ENCODE data around the gene PCDHGA6.
"Not testable (repeated sequence)": the region's sequence is repeated elsewhere in the genome, so short reads cannot be mapped to it uniquely, and the experiment has no call there.

The PCDHGA6 gene

DNA sequence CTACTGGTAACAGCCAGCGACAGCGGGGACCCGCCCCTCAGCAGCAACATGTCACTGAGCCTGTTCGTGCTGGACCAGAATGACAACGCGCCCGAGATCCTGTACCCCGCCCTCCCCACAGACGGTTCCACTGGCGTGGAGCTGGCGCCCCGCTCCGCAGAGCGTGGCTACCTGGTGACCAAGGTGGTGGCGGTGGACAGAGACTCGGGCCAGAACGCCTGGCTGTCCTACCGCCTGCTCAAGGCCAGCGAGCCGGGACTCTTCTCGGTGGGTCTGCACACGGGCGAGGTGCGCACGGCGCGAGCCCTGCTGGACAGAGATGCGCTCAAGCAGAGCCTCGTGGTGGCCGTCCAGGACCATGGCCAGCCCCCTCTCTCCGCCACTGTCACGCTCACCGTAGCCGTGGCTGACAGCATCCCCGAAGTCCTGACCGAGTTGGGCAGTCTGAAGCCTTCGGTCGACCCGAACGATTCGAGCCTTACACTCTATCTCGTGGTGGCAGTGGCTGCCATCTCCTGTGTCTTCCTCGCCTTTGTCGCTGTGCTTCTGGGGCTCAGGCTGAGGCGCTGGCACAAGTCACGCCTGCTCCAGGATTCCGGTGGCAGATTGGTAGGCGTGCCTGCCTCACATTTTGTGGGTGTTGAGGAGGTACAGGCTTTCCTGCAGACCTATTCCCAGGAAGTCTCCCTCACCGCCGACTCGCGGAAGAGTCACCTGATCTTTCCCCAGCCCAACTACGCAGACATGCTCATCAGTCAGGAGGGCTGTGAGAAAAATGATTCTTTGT is 20.9 kb downstream of the PCDHGA6 start:
- DNase-seq = not testable (repeated sequence)

DNA sequence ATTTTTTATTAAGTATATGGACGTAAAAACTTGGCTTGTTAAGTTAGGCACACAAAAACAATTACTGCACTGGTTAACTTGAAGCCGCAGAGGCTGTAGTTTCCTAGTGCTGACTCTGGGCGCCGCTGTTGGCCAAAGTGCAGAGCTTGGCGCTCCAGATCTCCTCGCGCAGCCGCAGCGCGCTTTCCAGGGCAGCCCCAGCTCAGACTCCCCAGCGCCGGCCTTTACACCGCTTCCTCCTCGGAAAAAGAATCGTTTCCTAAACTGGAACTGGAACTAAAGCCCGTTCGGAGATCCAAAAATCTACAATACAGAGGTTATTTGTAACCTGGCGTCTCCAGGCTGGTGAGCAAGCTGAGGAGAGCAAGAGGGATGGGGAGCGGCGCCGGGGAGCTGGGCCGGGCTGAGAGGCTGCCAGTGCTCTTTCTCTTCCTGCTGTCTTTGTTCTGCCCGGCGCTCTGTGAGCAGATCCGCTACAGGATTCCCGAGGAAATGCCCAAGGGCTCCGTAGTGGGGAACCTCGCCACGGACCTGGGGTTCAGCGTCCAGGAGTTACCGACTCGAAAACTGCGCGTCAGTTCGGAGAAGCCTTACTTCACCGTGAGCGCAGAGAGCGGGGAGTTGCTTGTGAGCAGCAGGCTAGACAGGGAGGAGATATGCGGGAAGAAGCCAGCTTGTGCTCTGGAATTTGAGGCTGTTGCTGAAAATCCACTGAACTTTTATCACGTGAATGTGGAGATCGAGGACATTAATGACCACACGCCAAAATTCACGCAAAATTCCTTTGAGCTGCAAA is 24.3 kb downstream of the PCDHGA6 start, which contains the start of gene PCDHGB5:
TSS of gene PCDHGB5 (plus strand) at position 192 of the 796 bp plus-strand sequence. CDS start at position 373, 181 bp downstream.
- DNase-seq = peak; percentile 25

DNA sequence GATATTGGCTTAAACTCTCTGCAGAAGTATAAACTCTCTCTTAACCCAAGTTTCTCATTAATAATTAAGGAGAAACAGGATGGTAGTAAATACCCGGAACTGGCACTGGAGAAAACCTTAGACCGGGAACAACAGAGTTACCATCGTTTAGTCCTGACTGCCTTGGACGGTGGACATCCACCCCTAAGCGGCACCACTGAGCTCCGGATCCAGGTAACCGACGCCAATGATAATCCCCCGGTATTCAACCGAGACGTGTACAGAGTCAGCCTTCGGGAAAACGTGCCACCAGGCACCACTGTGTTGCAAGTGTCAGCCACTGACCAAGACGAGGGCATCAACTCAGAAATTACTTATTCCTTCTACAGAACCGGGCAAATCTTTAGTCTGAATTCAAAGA is 24.9 kb downstream of the PCDHGA6 start:
- no peak for DNase-seq

DNA sequence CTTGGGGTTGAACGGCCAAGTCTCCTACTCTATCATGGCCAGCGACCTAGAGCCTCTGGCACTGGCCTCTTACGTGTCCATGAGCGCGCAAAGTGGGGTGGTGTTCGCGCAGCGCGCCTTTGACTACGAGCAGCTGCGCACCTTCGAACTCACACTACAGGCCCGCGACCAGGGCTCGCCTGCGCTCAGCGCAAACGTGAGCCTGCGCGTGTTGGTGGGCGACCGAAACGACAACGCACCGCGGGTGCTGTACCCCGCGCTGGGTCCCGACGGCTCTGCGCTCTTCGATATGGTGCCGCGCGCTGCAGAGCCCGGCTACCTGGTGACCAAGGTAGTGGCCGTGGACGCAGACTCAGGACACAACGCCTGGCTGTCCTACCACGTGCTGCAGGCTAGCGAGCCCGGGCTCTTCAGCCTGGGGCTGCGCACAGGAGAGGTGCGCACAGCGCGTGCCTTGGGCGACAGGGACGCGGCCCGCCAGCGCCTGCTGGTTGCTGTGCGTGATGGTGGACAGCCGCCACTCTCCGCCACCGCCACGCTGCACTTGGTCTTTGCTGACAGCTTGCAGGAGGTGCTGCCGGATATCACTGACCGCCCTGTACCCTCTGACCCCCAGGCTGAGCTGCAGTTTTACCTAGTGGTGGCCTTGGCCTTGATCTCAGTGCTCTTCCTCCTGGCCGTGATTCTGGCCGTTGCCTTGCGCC is 26.0 kb downstream of the PCDHGA6 start:
- no peak for DNase-seq

DNA sequence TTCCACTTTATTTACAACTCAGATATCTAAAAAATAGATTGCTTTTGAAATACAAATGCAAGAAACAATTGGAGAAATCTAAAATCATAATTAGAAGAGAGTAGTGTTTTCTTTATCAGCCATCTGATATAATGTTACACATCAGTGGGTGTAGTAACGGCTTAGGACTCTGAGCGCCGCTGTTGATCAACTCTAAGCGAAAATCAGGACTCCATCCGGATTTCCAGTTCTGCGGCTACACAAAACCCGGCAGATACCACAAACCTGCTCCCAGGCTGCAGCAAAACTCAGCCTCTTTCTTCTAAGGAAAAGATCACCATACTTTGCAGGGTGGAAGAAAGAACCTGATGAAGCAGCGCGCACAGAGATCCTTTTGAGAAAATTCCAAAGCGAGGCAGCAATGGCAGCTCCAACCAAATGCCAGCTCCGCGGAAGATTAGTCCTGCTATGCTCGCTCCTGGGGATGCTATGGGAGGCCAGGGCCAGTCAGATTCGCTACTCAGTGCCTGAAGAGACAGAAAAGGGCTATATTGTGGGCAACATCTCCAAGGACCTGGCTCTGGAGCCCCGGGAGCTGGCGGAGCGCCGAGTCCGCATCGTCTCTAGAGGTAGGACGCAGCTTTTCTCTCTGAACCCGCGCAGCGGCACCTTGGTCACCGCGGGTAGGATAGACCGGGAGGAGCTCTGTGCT is 29.0 kb downstream of the PCDHGA6 start, which contains the start of gene PCDHGA9:
TSS of gene PCDHGA9 (plus strand) at position 226 of the 691 bp plus-strand sequence. CDS start at position 401, 175 bp downstream.
- DNase-seq = no peak

DNA sequence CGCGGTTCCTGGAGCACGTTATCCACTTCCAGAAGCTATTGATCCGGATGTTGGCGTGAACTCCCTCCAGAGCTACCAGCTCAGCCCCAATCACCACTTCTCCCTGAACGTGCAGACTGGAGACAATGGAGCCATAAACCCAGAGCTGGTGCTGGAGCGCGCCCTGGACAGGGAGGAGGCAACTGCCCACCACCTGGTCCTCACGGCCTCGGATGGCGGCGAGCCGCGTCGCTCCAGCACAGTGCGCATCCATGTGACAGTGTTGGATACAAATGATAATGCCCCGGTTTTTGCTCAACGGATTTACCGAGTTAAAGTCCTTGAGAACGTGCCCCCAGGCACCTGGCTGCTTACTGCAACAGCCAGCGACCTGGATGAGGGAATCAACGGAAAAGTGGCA is 29.7 kb downstream of the PCDHGA6 start:
- DNase-seq = no peak

DNA sequence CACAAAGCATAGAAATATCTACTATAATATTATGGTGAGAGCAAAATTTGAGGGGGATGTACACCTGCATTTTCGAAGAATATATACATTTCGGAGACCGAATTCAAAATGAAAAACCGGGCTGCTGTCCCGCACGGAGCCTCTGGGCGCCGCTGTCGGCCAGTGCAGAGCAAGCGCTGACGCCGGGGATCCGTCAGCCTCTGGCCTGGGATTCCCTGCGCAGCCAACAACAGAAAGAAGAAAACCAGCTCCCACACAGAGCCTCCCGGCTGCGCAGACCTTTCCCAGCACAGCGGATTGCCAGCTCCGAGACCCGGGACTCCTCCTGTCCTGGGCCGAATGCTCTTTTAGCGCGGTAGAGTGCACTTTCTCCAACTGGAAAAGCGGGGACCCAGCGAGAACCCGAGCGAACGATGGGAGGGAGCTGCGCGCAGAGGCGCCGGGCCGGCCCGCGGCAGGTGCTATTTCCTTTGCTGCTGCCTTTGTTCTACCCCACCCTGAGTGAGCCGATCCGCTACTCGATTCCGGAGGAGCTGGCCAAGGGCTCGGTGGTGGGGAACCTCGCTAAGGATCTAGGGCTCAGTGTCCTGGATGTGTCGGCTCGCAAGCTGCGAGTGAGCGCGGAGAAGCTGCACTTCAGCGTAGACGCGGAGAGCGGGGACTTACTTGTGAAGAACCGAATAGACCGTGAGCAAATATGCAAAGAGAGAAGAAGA is 34.3 kb downstream of the PCDHGA6 start, which contains the start of gene PCDHGB6:
TSS of gene PCDHGB6 (plus strand) at position 232 of the 716 bp plus-strand sequence. CDS start at position 414, 182 bp downstream.
- DNase-seq = peak; percentile 25

DNA sequence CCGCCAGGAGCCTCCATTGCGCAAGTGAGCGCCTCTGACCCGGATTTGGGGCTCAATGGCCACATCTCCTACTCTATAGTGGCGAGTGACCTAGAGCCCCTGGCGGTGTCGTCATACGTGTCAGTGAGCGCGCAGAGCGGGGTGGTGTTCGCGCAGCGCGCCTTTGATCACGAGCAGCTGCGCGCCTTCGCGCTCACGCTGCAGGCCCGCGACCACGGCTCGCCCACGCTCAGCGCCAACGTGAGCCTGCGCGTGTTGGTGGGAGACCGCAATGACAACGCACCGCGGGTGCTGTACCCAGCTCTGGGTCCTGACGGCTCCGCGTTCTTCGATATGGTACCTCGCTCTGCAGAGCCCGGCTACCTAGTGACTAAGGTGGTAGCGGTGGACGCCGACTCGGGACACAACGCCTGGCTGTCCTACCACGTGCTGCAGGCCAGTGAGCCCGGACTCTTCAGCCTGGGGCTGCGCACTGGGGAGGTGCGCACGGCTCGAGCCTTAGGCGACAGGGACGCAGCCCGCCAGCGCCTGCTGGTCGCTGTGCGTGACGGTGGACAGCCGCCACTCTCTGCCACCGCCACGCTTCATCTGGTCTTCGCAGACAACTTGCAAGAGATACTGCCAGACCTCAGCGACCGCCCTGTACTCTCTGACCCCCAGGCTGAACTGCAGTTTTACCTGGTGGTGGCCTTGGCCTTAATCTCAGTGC is 36.1 kb downstream of the PCDHGA6 start:
- no peak for DNase-seq

DNA sequence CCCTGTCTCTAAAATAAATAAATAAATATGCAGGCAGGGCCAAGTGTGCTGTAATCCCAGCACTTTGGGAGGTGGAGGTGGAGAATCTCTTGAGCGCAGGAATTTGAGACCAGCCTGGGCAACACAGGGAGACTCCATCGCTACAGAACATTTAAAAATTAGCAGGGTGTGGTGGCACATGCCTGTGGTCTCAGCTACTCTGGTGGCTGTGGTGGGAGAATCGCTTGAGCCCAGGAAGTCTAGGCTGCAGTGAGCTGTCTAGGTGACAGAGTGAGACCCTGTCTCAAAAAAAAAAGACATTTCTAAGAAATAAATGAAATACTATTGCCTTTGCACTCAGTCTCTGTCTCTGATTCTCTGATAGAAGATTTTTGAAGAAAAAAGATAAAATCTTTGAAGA is 37.9 kb downstream of the PCDHGA6 start:
- DNase-seq = no peak

DNA sequence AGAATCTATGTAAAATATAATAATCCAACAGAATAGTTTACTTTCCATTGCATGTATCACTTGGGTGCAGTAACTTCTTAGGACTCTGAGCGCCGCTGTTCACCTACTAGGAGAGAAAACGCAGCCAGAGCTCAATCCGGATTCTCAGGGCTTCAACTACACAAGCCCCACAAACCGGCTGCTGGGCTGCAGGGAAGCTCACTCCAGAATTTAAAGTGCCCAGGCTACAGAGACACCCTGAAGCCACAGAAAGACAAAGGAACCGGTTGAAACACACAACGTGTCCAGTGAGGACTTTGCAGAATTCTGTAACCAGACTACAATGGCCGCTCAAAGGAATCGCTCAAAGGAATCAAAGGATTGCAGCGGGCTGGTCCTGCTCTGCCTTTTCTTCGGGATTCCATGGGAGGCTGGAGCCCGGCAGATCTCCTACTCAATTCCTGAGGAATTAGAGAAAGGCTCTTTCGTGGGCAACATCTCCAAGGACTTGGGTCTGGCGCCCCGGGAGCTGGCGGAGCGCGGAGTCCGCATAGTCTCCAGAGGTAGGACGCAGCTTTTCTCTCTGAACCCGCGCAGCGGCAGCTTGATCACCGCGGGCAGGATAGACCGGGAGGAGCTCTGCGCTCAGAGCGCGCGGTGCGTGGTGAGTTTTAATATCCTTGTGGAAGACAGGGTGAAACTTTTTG is 39.3 kb downstream of the PCDHGA6 start, which contains the start of gene PCDHGA10:
TSS of gene PCDHGA10 (plus strand) at position 134 of the 686 bp plus-strand sequence. CDS start at position 323, 189 bp downstream.
- DNase-seq = peak; percentile 50

DNA sequence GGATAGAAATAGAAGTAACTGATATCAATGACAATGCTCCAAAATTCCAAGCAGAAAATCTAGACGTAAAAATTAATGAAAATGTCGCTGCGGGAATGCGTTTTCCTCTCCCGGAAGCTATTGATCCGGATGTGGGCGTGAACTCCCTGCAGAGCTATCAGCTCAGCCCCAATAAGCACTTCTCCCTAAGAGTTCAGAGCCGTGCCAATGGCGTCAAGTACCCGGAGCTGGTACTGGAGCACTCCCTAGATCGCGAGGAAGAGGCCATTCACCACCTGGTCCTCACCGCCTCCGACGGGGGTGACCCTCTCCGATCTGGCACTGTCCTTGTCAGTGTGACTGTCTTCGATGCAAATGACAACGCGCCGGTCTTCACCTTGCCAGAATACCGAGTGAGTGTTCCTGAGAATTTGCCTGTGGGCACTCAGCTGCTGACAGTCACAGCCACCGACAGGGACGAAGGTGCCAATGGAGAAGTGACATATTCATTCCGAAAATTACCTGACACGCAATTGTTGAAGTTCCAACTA is 39.9 kb downstream of the PCDHGA6 start:
- DNase-seq = no peak

DNA sequence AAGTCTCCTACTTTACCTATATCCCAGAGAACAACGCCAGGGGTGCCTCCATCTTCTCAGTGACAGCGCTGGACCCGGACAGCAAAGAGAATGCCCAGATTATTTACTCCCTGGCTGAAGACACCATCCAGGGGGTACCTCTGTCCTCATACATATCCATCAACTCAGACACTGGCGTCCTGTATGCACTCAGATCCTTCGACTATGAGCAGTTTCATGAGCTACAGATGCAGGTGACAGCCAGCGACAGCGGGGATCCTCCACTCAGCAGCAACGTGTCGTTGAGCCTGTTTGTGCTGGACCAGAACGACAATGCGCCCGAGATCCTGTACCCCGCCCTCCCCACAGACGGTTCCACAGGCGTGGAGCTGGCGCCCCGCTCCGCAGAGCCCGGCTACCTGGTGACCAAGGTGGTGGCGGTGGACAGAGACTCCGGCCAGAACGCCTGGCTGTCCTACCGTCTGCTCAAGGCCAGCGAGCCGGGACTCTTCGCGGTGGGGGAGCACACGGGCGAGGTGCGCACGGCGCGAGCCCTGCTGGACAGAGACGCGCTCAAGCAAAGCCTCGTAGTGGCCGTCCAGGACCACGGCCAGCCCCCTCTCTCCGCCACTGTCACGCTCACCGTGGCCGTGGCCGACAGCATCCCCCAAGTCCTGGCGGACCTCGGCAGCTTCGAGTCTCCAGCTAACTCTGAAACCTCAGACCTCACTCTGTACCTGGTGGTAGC is 41.0 kb downstream of the PCDHGA6 start:
- not testable (repeated sequence) for DNase-seq

DNA sequence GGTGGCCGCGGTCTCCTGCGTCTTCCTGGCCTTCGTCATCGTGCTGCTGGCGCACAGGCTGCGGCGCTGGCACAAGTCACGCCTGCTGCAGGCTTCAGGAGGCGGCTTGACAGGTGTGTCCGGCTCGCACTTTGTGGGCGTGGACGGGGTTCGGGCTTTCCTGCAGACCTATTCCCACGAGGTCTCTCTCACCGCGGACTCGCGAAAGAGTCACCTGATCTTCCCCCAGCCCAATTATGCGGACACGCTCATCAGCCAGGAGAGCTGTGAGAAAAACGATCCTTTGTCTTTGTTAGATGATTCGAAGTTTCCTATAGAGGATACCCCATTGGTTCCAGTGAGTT is 41.6 kb downstream of the PCDHGA6 start:
- not testable (repeated sequence) for DNase-seq

DNA sequence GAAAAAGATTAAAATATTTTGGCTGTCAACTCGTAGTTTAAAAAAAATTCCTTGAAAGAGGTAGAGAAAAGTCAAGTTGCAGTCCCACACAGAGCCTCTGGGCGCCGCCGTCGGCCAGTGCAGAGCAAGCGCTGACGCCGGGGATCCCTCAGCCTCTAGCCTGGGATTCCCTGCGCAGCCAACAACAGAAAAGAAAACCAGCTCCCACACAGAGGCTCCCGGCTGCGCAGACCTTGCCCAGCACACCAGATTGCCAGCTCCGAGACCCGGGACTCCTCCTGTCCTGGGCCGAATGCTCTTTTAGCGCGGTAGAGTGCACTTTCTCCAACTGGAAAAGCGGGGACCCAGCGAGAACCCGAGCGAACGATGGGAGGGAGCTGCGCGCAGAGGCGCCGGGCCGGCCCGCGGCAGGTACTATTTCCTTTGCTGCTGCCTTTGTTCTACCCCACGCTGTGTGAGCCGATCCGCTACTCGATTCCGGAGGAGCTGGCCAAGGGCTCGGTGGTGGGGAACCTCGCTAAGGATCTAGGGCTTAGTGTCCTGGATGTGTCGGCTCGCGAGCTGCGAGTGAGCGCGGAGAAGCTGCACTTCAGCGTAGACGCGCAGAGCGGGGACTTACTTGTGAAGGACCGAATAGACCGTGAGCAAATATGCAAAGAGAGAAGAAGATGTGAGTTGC is 43.9 kb downstream of the PCDHGA6 start, which contains the start of gene PCDHGB7:
TSS of gene PCDHGB7 (plus strand) at position 184 of the 679 bp plus-strand sequence. CDS start at position 367, 183 bp downstream.
- peak; percentile 22 for DNase-seq

DNA sequence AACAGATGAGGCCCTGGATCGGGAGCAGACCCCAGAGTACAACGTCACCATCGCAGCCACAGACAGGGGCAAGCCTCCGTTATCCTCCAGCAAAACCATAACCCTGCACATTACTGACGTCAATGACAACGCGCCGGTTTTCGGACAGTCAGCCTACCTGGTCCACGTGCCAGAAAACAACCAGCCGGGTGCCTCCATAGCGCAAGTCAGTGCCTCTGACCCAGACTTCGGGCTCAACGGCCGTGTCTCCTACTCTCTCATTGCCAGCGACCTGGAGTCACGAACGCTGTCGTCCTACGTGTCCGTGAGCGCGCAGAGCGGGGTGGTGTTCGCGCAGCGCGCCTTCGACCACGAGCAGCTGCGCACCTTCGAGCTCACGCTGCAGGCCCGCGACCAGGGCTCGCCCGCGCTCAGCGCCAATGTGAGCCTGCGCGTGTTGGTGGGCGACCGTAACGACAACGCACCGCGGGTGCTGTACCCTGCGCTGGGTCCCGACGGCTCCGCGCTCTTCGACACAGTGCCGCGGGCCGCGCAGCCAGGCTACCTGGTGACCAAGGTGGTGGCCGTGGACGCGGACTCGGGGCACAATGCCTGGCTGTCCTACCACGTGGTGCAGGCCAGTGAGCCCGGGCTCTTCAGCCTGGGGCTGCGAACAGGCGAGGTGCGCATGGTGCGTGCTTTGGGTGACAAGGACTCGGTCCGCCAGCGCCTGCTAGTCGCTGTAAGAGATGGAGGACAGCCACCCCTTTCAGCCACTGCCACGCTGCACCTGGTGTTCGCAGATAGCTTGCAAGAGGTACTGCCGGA is 45.6 kb downstream of the PCDHGA6 start:
- no peak for DNase-seq

DNA sequence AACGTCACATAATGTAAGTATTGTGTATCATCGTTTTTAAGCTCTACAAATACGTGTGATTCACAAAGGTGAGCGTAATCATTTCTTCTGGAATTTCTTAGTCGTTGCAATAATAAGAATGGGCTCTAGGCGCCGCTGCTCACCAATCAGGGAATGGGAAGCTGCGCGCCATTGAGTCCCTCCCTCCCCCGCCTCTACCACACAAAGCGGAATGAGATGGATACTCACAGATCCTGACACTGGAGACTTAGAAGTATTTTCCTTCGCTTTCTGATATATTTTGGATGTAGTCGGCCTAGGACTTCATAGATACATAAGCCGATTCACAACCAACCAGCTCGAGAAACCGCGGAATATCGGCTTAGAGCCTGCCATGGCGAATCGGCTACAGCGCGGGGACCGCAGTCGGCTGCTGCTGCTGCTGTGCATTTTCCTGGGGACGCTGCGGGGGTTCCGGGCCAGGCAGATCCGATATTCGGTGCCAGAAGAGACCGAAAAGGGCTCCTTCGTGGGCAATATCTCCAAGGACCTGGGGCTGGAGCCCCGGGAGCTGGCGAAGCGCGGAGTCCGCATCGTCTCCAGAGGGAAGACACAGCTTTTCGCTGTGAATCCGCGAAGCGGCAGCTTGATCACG is 47.3 kb downstream of the PCDHGA6 start, which contains the start of gene PCDHGA11:
TSS of gene PCDHGA11 (plus strand) at position 197 of the 634 bp plus-strand sequence. CDS start at position 374, 177 bp downstream.
- peak; percentile 19 for DNase-seq

DNA sequence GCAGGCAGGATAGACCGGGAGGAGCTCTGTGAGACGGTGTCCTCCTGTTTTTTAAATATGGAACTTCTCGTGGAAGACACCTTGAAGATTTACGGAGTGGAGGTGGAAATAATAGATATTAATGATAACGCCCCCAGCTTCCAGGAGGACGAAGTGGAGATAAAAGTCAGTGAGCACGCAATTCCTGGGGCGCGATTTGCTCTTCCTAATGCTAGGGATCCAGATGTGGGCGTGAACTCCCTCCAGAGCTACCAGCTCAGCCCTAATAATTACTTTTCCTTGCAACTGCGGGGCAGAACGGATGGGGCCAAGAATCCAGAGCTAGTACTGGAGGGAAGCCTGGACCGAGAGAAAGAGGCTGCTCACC is 47.8 kb downstream of the PCDHGA6 start:
- no peak for DNase-seq
